COLO829 (cell line): ENCODE results near the gene CYP26C1.

Experiments
- DNase-seq: peaks from one replicate; pipeline ENCODE4 v3.0.0; 2012; ENCODE audit warnings: low spot score

Gene CYP26C1, protein sequence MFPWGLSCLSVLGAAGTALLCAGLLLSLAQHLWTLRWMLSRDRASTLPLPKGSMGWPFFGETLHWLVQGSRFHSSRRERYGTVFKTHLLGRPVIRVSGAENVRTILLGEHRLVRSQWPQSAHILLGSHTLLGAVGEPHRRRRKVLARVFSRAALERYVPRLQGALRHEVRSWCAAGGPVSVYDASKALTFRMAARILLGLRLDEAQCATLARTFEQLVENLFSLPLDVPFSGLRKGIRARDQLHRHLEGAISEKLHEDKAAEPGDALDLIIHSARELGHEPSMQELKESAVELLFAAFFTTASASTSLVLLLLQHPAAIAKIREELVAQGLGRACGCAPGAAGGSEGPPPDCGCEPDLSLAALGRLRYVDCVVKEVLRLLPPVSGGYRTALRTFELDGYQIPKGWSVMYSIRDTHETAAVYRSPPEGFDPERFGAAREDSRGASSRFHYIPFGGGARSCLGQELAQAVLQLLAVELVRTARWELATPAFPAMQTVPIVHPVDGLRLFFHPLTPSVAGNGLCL

DNA sequence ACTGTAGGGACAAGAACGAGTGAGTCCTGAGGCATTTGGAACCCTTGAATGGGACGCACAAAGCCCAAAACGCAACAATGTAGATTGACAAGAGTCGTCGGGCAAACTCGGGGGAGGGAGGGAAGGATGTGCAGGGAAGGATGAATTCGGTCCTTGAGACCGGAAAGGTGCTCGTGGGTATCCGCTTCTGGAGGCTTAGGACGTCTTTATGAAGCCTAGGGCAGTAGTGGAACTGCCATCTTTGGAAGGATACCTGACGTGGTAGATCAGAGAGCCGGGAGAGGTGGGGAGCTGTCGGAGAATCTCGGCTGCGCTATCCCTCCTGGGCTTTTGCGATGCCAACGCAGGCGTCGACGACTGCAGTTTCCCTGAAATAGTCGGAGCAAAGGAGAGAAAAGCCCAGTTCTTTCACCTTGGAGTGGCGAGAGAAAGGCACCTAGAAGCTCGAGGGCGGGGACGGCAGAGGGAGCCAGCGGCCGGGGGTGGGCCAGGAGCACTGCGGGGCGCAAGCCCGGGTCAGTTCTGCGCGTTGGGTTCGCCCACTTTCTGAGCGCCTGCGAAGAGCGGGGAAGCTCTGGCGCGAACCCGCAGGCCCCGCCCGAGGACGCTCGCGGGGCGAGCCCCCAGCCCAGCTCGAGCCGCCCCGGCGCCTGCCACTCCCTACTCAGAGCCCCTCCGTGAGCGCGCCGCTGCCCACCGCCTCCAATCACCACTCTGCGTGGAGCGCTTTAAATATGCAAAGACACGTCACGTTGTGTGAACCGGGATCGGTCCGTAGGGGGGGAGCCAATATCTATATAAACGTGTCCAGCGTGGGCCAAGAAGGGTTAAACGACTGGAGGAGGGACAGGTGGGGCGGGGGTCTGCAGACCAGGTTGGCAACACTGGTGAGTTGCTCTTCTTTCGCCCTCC is at the start of gene CYP26C1:
CYP26C1 (plus strand) TSS at position 824 of the 912 bp plus-strand sequence. CDS start 466 bp downstream, outside the sequence.
- no peak for DNase-seq

DNA sequence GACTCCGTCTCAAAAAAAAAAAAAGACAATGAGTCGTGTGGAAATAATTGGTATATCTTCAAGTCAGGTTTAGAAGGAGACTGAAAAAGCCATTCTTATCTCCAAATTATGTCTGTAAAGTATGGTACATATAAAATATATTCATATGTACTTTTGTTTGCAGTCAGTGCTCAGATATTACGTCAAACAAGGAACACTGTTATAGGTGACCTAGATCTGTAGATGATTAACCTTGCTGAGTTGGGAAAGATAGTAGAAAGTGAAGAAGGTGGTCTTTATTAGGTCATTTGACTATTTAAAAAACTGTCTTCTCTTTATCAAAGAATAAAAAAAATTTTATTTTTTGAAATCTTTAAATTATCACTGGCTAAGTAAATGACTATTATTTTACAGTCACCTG is 44.9 kb upstream of the CYP26C1 start:
- no peak for DNase-seq

DNA sequence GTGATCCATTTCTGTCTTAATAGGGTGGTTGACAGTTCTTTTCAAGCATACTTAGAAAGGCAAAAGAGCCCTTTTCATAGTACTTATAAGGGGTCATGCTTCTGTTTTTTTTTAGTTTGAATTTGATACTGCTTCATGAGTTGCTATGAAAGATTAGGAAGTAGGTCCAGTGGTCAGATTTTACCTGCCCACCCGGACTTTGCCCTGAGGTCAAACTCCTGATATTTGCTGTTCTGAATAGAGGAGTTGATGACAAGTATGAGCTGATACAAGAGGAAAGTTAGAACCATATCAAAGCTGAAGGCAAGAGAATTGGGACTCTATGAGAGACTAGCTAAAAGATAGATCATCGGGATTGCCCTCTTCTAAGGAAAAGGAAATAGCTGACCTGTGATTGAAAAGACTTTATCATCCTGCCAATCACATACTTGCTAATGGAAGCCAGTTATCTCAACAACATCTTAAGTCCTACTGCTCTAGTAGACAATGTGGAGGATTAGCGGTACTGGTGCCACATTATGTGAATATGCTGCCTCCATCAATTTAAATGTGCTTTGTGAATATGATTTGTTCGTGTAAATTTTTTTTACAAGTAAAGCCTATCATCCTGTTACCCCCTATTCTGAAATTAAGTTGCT is 37.5 kb upstream of the CYP26C1 start:
- DNase-seq = no peak

DNA sequence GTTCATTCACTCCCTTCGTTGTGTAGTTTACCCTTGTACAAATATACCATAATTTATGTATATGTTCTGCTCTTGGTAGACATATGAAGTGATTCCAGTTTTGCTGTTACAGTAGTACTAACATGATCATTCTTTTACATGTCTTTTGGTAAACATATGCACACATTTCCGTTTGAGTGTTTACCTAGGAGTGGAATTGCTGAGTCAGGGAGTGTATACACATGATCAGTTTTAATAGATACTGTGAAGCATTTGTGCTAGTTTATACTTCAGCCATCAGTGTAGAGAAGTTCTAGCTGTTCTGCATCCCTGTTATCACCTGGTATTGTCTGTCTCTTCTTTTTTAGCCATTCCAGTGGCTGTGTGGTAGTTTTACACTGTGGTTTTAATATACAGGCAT is 34.5 kb upstream of the CYP26C1 start:
- DNase-seq = no peak

DNA sequence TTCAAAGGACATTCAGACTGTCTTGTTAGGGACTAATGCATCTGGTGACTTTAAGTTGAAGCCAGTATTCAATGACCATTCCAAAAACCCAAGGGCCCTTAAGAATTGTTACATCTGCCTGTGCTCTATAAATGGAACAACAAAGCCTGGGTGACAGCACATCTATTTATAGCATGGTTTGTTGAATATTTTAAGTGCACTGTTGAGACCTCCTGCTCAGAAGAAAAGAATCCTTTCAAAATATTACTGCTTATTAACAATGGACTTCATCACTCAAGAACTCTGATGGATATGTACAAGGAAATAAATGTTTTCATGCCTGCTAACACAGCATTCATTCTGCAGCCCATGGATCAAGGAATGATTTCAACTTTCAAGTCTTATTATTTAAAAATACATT is 33.1 kb upstream of the CYP26C1 start:
- DNase-seq = no peak

DNA sequence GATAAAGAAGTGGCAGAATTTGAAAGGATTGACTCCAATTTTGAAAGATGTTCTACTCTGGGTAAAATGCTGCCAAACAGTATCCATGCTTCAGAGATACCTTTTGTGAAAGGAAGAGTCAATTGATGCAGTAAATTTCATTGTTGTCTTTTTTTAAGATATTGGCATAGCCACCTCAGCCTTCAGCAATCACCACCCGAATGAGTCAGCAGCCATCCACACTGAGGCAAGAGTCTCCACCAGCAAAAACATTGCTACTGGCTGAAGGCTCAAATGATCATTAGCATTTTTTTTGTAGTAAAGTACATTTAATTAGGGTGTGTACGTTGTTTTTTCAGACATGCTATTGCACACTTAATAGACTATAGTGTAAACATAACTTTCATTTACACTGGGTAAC is 31.7 kb upstream of the CYP26C1 start:
- no peak for DNase-seq

DNA sequence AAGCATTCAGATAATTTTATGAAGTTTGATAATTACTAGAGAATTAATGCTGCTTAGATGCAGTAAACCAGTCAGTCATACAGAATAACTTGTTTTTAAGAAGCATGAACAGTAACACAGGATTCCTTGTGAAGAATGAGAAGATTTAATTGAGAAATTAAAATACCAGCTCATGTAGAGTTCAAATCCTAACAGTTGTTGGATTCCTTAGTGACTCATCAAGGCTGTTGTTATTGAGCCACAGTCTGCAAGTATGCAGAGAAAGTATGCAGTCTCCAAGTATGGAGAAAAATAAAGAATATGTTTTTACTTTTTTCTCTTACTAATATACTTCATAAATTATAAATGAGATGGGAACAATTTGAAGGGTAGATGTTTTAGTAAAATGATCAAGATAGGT is 30.2 kb upstream of the CYP26C1 start:
- peak; percentile 63 for DNase-seq

DNA sequence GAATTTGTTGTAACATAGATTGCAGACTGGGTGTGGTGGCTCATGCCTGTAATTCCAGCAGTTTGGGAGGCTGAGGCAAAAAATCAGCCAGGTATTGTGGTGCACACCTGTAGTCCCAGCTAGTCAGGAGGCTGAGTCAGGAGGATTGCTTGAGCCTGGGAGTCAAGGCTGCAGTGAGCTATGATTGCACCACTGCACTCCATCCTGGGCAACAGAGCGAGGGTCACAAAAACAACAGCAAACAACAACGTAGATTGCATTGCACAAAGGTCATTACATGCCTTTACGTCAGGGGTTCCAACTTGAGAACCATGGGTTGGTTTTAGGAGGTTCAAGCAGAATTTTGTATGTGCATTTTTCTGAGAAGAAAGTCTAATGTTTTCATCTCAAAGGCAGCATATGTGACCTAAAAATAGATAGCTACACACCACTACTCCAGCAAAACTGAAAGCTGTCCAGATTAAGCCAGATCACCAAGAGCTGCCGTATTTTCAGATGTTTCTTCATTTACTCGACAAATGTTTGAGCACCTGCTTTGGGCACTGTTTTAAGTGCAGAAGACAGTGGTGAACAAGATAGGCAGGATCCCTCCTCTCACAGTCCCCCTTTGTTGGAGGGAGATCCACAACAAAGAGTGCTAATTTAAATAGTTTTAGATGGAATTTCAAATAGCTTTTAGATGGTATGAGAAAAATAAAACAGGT is 28.3 kb upstream of the CYP26C1 start:
- DNase-seq = no peak

DNA sequence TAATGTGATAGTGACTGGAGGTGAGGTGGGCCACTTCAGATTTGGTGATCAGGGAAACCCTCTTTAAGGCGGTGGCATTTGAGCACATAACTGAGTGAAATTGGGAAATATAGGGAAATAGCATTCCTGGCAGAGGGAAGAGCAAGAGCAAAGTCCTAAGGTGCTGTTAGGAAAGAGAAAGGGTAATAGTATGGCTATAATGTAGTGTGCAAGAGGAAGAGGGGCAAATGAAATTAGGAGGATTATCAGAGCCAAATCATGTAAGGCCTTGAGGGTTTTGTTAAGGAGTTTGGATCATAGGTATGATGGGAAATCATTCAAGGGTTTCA is 27.8 kb upstream of the CYP26C1 start:
- no peak for DNase-seq

DNA sequence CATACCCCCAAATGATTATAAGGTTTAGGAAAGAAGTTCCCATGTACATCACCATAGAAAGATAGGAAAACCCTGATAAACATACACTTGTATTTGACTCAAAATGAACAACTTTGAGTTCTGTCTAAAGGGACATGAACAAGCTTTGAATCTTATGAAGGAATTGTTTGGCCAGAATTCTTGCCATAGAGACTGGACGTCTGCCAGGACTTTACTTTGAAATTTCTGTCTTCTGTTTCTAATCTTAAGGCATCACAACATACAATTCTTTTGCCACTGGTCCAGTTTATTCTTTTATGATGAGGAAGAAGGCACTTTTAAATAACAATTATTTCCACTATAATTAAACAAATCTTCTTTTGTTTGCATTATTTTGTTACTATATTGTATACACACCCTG is 26.2 kb upstream of the CYP26C1 start:
- DNase-seq = no peak

DNA sequence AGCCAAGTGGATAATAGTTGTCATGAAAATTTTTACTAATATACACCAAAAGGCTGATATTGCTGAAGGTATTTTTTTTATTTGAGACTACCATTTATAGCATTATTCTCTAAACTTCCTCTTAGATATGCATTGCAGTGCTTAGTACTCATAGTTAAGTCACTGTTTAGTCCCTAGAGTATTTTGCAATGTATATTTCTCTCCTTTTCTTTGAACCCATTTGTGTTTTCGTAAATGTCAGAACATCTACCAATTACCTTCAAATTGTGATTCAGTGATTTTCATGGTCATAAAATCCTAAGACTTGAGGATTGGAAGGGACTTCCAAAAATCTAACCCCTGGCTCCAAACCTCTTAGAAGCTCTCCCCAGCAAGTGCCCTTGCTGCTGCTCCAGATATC is 21.5 kb upstream of the CYP26C1 start:
- DNase-seq = no peak

DNA sequence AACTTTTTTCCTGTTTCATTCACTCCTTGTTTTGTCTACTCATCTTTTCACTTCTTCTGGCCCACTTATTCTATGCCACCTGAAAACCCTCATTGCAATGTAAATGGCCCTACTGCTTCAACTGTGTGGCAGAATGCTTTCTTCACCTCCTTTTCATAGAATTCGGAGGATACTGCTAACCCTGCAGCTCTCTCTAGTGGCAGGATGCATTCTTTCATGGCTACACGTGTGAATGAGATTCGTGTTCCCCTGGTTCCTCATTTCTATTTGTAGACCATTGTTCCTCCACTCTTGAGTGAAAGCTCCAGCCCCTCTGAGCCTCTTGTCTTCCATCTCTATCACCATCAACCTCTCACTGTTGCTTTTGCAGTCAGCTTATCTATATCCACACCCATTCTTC is 20.9 kb upstream of the CYP26C1 start:
- peak; percentile 5 for DNase-seq

DNA sequence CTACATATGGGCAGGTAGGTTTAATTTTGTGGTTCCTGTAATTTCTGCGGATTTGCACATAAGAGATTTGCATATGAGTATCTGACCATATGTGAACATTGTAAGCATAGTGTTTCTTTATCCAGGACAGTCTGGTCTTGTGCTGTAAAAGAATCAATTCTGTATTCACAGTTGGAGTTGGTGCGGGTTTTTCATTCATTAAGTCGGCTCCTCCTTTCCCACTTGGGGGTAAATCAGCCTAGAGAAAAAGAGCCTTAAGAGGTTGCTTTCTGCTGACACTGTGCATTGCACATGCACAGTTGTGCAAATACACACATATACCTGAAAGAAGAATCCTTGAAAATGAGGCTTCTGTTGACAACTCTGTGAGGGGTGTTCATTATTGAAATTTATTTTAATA is 6.1 kb upstream of the CYP26C1 start:
- no peak for DNase-seq

DNA sequence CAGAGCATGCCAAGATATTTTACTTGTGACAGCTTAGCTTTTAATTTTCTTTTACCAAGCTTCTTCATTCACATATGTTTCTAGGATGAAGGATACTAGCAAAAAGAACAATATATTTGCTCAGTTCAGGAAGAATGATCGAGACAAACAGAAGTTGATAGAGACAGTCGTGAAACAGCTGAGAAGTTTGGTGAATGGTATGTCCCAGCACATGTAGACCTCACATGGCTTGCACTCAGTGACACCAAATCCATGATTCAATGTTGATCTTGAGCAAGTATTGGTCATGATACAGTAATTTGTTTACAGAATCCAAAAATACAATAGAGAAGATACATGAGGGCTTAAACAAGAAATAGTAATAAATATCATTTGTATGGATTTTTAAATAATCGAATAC is 2.5 kb upstream of the CYP26C1 start:
- no peak for DNase-seq

DNA sequence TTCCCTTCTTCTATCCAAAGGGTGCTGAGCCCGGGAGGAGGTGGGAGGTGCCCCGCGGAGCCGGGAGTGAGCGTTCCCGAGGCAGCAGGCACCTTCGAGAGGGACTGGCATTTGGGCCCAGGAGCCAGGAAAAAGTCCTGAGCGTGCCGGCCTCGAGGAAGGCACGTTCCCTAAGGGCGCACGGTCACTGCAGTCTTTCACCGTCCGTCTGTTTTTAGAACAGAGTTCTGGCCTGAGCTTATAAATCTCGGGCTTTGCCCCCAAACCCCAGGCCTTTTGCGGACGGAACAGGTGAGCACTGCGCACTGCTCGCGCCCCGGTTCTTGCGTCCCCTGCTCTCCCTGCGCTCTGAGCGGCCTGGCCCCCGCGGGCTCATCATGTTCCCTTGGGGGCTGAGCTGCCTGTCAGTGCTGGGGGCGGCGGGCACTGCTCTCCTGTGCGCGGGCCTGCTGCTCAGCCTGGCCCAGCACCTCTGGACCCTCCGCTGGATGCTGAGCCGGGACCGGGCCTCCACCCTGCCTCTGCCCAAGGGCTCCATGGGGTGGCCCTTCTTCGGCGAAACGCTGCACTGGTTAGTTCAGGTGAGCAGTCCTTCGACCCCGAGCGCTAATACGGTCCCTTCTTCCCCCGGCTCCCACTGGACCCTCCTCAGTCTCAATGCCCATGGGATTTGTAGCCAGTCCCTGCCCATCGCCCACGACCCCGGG is 442 bp downstream of the CYP26C1 start:
- DNase-seq = no peak

DNA sequence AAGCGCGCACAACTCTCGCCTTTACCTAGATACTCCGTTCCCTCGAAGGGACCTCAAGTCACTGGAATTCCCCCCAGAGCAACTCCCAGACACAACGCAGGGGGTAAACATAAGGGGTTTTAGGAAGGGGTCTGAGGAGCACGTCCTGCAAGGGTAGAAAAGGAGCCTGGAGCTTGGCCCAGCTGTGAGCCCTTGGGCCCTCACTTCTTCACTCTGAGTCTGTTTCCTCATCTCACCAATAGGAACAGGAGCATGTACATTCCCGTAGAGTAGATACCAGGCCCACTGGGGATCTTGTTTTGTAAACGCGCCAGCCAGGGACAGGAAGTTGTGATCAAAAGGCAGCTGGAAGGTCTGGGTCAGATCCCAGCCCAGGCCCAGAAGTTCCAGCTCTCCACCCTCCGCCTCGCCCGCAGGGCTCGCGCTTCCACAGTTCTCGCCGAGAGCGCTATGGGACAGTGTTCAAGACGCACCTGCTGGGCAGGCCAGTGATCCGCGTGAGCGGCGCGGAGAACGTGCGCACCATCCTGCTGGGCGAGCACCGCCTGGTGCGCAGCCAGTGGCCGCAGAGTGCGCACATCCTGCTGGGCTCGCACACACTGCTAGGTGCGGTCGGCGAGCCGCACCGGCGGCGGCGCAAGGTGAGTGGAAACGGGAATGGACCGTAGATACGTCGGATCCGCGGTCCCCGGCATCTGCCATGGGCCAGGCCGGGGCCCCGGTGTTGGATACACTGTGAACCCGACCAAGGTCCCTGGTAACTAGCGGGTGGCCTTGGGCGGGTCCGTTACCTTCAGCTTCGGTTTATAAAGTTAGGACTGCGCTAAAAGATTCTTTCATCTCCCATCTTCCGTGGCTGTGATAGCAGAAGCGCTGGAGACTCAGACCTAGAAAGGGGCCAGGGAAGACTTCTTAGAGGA is 1.3 kb downstream of the CYP26C1 start:
- no peak for DNase-seq

DNA sequence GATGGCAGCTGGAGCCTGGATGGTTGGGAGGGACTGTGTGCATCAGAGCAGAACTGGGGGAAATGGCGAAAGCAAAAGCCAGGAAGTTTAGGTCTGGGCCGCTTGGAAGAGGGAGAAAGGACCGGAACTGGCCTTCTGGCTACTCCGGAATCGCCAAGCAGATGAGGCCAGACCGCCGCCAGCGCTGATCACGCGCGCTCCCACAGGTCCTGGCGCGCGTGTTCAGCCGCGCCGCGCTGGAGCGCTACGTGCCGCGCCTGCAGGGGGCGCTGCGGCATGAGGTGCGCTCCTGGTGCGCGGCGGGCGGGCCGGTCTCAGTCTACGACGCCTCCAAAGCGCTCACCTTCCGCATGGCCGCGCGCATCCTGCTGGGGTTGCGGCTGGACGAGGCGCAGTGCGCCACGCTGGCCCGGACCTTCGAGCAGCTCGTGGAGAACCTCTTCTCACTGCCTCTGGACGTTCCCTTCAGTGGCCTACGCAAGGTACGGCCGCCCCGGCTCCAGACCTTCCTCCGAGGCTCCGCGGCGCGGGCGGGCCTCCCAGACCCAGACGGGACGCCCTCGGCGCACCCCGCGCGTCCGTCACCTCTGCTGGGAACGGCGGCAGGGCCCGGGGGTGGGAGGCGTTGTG is 2.0 kb downstream of the CYP26C1 start:
- no peak for DNase-seq

DNA sequence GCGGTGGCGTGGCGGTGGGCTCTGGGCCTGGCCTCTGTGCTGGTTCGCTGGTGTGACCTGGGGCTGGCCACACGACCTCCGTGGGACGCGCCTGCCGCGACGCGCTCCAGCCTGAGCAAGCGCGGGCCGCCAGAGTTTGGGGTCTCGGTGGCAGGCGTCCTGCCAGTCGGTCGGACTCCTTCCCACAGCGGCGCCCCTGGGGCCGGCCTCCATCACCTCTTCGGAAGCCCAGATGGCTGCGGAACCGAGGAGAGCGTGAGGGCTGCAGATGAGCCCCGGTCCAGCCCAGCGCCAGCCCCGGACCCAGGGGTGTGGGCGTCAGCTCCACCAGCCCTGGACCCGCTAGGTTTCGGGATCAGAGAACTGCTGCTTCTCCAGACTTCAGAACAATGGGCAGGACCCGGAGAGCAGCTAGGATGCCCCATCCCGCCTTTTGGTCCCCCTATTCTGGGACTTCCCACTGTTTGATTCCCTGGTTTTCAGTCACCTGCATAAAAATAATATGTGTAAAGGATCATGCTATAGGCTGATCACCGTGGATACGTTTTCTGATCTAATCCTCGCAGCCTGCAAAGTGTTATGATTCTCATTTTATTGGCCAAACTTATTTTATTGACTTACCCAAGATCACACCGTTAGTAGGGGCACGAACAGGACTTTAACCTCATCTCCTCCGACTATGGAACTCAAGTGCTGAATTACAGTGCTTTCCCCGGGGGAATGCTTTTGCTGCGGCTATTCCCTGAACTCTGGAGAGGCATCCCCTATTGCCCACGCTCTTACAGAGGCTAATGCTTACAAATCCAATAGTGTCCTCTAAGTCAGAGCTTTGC is 2.8 kb downstream of the CYP26C1 start:
- DNase-seq = no peak
